Skin epidermis (tissue), 12 donors: Measurements from ENCODE around the gene GPR37L1.
A peak's percentile ranks its signal among the peaks of the same experiment; 100 is the strongest.
"Not testable (repeated sequence)": the region's sequence is repeated elsewhere in the genome, so short reads cannot be mapped to it uniquely, and the experiment has no call there.

Source experiments
- H3K27ac ChIP-seq, 21 experiments: fragments of 200-600 bp; sonication (generic) in 11 of 21; one replicate each; pipeline ENCODE4 v1.5.0; 2020; ENCODE audit warnings: mild to moderate bottlenecking in 3 of 21, inconsistent platforms in 2 of 21, moderate library complexity in 2 of 21
- H3K4me3 ChIP-seq, 7 experiments: fragments of 200-600 bp; sonication (generic) in 2 of 7; one replicate each; pipeline ENCODE4 v1.5.0; 2020; ENCODE audit warnings: inconsistent platforms in 2 of 7, mild to moderate bottlenecking in 2 of 7, moderate library complexity in 1 of 7

Gene GPR37L1

GRCh38 chr1:202107321-202107761 is 15.4 kb upstream of the GPR37L1 start:
- H3K27ac ChIP-seq, result peak overlapping the region in 9 of 21 experiments; percentile 1 to 72 (median 48)
- no peak overlapping the region for H3K4me3 ChIP-seq

- no peak overlapping the region for H3K4me3 ChIP-seq
- H3K27ac ChIP-seq, result peak overlapping the region in 8 of 21 experiments; percentile 1 to 72 (median 54)
Observed at GRCh38 chr1:202107801-202108731, 14.7 kb upstream of the GPR37L1 start.

GRCh38 chr1:202110977-202111376 is 11.7 kb upstream of the GPR37L1 start:
- H3K4me3 ChIP-seq, result no peak overlapping the region
- no peak overlapping the region for H3K27ac ChIP-seq

- not testable (repeated sequence) for H3K4me3 ChIP-seq, H3K27ac ChIP-seq
Observed at GRCh38 chr1:202111589-202111988, 11.1 kb upstream of the GPR37L1 start.

GRCh38 chr1:202112859-202113689 is 9.6 kb upstream of the GPR37L1 start:
- Histone ChIP-seq H3K4me3 (no peak overlapping the region), H3K27ac (peak overlapping the region in 7 of 21 experiments; percentile 13 to 73 (median 35))

- Histone ChIP-seq H3K27ac (peak overlapping the region in 2 of 21 experiments; percentile 53 to 73), H3K4me3 (no peak overlapping the region)
Observed at GRCh38 chr1:202113690-202114300, 8.9 kb upstream of the GPR37L1 start.

GRCh38 chr1:202116287-202116686 is 6.4 kb upstream of the GPR37L1 start:
- Histone ChIP-seq H3K27ac (no peak overlapping the region), H3K4me3 (no peak overlapping the region)

GRCh38 chr1:202117898-202118371 is 4.8 kb upstream of the GPR37L1 start:
- Histone ChIP-seq H3K27ac (no peak overlapping the region), H3K4me3 (no peak overlapping the region)

- Histone ChIP-seq H3K4me3 (no peak overlapping the region), H3K27ac (no peak overlapping the region)
Observed at GRCh38 chr1:202121006-202121405, 1.7 kb upstream of the GPR37L1 start.

GRCh38 chr1:202123336-202123813 is 658 bp downstream of the GPR37L1 start:
- Histone ChIP-seq H3K4me3 (no peak overlapping the region), H3K27ac (no peak overlapping the region)

GRCh38 chr1:202124142-202124541 is 1.4 kb downstream of the GPR37L1 start:
- Histone ChIP-seq H3K27ac (no peak overlapping the region), H3K4me3 (no peak overlapping the region)

GRCh38 chr1:202125611-202126010 is 2.9 kb downstream of the GPR37L1 start:
- Histone ChIP-seq H3K4me3 (no peak overlapping the region), H3K27ac (no peak overlapping the region)

- Histone ChIP-seq H3K4me3 (no peak overlapping the region), H3K27ac (no peak overlapping the region)
Observed at GRCh38 chr1:202126426-202126825, 3.7 kb downstream of the GPR37L1 start.

GRCh38 chr1:202127061-202127460 is 4.3 kb downstream of the GPR37L1 start:
- H3K27ac ChIP-seq, result no peak overlapping the region
- no peak overlapping the region for H3K4me3 ChIP-seq

- H3K4me3 ChIP-seq, result no peak overlapping the region
- no peak overlapping the region for H3K27ac ChIP-seq
Observed at GRCh38 chr1:202127836-202128622, 5.3 kb downstream of the GPR37L1 start.

GRCh38 chr1:202129453-202130296 is 7.0 kb downstream of the GPR37L1 start:
- peak overlapping the region in 5 of 21 experiments; percentile 2 to 84 (median 34) for H3K27ac ChIP-seq

GRCh38 chr1:202130297-202130721 is 7.6 kb downstream of the GPR37L1 start:
- H3K27ac ChIP-seq, result peak overlapping the region in 5 of 21 experiments; percentile 2 to 84 (median 34)
- H3K4me3 ChIP-seq, result no peak overlapping the region

More at GRCh38 chr1:202129453-202130296, 7.0 kb downstream of the GPR37L1 start:
- H3K4me3 ChIP-seq, result no peak overlapping the region
